ENCODE measurements around the gene TH.

The TH gene

DNA sequence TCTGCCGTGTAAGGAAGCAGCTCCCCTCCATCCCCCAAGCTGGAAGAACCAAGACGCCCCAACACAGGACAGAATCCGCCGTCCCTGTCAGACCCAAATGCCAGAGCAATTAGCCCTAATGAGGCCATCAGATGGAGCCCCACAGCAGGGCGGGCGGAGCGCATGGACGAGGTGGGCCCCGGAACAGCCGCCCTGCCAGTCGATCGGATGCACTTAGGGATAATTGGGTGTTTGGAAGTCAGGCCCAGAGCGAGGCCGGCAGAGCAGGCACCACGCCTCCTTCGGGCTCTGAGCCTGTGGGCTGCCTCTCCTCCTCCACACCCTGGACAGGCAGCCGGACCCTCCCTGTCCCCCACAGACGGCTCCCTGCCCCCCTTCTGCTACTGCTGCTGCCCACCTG is 5.5 kb upstream of the TH start:
- no peak for DNase-seq

DNA sequence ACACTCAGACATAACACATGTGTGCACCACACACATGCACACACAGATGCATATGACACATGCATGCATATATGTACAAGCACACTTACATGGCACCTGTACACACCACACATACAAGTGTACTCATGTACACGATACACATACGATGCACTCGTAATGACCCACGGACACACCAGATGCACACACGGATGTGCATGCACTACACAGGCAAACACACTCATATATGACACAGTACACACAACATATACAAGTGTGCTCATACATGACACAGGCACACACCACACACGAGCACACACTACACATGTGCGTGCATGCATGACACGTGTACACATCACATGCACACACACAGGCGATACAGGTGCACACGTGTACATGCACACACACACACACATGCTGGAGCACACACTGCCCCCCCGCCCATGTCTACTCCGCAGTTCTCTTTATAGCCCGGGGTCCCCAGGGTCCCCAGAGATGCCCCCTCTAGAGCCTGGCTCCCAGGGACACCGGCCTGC is 4.8 kb upstream of the TH start:
- no peak for DNase-seq

DNA sequence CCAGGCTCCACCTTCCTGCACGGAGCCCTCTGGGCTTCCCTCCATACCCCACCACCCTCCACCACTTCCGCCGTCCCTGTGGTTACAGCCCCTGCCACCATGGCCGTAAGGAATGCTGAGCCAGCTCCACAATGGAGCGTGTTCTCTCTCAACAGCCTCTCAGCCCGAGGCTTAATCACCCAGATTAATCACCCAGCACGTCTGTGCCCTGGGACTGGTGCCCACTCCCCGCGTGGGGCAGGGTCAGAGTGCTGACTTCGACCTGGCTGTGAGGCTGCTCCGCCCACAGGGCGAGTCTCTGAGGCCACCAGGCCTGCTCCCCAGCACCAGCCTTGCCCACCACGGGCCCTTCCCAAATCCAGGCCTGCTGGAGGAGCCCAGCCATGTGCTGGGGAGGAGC is 4.0 kb upstream of the TH start:
- DNase-seq = no peak

DNA sequence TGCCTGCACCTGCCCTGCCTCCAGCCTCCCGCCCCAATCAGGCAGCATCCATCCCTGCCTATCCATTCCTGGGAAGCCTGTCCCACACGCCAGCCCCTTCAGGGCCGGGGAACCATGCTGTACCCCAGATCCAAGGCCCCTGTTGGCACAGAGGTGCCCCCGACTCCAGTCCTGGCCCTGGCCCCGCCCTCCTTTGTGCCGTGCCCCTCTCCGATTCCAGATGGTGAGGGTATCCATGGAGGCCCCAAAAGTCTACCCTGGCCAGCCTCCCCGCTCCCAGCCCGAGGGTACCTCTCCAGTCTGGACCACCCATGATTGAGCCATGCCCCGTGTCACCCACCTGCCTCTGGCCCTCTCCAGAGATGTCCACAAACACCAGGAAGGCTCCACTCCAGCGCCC is 2.7 kb upstream of the TH start:
- DNase-seq = no peak

DNA sequence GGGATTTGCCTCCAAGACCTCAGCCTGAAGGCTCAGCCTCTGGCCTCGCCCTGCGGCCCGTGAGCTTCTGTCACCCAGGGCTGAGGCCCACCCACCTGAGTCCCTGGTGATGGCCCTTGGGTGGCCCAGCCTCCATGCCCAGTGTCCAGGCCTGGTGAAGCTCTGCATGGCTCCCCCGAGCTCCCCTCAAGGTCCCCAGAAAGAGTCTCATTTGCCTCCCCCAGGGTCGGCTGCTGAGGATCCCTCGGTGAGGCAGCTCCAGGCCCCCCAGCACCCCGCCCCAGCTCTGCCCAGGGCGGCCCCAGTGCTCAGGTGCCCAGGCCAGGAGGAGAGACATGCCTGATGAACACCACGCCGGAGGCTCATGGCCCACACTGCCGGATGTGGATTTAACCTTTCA is 2.1 kb upstream of the TH start:
- DNase-seq = no peak

DNA sequence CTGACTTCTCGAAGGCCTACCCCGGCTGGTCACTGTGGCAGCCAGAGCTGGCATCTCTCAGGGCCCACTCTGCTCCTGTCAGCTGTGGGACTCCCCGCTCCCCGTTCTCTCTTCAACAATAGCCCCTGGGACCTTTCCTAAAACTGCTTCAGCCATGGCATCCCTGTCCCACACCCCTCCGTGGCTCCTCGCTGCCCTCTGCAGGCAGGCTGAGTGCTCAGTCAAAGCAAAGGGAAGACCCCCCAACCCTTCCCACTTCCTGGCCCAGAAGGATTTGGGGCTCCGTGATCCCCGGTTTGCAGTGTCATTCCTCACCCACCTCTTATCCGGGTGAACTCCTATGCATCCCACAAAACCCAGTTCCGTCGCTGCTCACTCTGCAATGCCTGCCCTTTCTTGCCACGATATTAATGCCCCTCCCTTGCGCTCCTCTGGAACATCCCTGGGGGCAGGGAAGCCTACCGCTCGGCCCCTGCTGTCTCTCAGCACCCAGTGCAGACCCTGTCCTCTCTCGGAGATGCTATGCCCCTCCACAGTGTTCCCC is 1.6 kb upstream of the TH start:
- no peak for DNase-seq

DNA sequence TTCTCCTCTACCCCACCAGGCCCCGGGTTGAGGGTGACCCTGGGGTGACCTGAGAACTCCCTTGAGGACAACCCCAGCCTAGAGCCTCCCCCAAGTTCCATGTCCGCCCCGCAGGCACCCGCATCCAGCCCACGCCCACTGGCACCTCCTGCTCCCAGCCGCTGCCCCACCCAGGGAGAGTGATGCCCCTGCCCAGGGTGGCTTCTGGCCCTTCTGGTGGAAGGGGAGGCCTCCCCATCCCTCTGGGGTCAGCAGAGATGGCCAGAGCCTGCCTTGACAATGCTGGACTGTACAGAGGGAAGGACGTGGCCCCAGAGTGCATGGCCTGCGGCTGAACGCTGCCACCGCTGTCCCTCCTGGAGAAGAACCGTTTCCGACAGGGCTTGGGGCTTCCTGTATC is 1.1 kb upstream of the TH start:
- DNase-seq = no peak

DNA sequence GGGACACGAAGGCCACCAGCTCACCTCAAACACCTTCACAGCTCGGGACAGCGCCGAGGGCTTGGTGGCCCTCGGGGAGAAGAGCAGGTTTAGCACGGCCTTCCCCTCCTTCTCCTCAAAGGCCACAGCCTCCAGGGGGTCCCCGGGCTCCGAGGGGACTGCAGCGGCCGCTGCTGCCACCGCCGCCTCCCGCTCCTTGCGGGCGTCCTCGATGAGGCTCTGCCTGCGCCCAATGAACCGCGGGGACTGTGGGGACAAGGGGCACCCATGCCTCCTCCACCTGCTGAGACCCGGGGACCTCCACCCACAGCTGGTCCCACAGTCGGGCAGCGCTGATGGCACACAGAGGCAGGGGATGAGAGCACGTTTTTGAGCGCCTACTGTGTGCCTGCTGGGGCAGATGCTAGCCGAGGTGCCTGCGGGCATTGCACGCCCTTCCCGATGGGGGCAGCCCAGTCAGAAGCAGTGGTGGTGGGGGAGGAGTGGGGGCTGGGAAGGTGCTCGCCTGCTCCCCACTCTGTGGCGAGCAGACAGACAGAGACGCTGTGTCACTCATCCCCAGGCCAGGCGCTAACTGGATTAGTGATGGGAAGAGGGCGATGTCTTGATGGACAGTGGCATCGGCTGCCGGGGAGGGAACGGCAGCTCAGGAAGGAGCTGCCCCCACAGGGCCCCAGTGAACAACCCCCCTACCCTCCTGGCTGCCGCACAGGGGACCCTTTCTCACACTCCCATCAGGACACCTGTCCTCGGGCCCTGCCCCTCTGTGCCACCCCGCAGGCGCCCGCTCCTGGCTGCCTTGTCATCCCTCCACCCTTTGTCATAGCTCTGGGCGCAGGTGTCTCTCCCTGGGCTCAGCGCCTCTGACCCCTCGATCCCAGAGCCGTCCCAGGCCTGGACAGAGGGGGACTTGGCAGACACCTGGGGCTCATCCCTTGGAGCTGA is 1.7 kb downstream of the TH start:
- DNase-seq = no peak

DNA sequence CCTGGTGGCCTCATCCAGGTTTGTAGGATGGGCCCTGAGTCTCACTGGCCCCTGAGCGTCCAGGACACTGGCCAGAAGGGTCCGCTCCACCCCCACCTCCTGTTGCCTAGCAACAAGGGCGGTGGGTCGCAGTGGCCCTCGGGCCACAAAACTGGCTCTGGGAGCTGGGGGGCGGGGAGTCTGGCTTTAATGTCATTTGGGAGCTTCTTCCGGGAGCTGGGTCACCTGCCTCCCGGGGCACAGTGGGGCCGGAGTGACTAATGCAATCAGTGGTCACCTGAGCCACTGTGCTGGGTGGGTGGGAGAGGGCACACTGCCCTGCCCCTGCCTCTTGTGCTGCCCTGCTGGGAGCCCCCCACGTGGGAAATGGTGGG is 2.6 kb downstream of the TH start:
- DNase-seq = no peak

DNA sequence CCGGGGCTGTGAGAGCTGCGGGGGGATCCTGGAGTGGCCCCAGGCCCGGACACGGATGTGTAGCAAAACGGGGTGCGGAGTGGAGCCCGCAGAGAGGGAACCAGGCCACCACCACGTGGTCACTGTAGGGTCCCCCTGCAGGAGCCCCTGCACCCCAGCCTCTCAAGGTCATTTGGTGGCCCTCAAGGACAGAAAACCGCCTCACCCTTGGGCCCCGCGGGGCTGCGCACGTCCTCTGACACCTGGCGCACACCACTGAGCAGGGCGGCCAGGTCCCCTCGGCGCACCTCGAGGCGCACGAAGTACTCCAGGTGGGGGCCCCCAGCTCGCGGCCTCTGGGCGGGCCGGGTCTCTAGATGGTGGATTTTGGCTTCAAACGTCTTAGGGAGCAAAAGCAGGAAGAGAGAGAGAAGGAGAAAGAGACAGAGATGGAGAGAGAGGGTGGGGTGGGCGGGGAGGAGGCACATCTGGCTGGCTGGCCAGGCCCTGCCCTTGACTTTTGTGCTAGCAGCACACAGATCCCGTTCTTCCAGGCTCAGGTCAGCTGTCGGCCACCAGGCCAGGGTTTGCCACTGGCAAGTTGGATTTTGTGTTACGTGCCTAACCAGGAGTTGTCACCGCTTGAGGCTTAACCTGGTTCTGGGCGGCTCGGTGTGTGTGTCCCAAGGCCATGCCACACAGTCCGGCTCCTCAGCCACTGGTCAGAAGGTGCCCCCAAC is 3.2 kb downstream of the TH start:
- no peak for DNase-seq

DNA sequence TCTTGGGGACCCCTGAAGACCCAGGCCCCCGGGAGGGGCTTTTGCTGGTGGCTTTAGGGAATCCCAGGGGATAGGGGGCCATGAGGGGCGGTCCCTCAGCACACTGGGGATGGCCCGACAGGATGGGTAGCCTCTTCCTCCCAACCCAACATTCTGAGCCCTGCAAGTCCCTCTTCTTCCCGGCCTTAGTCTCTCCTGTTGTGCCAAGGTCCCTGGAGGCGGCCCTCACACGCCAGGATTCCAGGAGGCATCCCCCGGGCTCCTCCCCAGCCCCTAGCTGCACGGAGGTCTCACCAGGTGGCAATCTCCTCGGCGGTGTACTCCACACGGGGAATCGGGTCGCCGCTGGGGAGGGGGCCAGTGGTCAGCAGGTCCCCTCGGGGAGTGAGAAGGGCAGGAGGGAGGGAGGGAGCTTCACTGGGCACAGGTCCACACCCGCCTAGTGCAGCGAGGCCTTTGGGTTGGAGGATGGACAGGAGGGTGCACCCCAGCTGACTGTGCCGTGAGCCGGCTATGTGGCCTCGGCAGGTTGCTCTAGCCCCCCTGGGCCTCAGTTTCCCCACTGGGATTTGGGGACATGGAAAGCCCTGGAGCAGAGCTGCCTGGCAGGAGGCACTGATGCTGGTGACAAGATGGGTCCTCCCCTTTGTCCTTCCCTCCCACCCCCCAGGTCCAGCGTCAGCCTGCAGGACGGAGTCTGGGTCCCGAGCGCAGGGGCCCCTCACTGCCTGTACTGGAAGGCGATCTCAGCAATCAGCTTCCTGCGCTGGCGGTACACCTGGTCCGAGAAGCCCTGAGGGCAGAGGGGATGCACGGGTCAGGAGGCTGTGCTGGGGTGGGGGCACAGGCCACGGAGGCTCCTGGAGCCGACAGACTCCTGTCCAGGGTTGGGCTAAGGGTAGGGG is 4.2 kb downstream of the TH start:
- DNase-seq = no peak

DNA sequence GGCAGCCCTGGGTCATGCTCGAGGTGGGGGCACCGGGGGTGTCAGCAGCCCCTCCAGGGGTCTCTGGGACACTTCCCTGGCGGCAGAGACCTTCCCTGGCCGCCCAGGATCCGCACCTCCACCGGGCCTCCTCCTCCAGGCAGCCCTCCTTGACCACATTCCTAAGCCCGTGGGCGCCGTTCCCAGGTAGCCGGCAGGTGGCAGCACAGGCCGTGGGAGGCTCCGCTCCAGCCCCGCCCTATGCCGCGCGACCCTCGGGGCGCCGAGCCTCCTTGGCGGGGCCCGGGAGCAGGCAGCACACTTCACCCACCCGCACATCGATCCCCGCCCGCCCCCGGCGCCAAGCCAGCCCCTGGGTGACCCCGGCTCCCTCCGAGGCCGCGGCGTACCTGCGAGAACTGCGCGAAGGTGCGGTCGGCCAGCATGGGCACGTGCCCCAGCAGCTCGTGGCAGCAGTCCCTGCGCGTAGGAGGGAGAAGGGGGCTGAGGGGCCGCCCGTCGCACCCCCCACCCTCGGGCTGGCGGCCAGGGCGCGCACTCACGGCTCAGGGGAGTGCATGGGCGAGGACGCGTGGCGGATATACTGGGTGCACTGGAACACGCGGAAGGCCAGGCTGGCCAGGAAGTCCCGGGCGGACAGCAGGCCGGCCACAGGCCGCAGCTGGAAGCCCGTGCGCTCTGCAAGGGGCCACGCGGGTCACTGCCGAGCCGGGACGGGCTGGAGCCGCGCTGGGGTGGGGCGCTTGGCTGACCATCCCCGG is 5.3 kb downstream of the TH start:
- DNase-seq = no peak

DNA sequence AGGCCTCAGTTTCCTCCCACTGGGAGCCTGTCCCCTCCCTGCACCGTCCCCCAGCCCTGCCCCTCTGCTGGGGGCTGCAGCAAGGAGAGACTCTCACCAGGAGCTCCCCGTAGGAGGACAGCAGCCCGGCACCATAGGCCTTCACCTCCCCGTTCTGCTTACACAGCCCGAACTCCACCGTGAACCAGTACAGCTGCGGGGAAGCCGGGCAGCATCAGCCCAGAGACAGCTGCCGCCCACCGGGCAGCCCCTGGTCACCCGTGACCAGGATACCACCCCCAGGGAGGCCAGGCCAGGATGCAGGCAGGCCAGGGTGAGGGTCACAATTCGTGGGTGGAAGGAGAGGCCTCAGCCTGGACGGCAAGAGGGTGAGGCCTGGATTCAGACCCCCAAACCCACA is 6.0 kb downstream of the TH start:
- DNase-seq = no peak

DNA sequence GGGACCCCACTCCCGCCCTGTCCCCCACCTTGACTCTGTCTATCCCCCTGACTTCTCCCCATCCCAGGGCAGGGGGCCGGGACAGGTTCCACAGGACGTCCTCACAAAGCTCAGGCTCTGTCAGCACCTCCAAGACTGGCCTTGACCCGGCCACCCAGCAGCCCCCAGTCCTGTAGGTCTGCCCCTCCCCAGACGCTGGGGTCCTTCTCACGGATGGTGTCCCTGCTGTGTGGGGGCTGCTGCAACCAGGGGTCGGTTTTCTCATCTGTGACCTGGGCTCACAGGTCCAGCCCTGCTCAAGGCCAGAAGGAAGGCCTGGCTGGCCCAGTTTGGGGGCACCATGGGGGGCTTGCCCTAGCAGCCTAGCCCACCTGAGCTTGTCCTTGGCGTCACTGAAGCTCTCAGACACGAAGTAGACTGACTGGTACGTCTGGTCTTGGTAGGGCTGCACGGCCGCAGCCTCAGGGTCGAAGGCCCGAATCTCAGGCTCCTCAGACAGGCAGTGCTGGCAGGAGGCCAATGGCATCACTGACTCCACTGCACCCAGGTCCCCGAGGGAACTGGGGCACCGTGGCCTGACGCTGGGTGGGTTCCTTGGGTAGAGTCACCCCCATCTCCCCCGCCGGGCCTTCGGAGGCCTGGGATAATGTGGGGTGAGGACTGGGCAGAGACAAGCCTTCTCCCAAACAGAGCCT is 6.6 kb downstream of the TH start:
- DNase-seq = no peak

DNA sequence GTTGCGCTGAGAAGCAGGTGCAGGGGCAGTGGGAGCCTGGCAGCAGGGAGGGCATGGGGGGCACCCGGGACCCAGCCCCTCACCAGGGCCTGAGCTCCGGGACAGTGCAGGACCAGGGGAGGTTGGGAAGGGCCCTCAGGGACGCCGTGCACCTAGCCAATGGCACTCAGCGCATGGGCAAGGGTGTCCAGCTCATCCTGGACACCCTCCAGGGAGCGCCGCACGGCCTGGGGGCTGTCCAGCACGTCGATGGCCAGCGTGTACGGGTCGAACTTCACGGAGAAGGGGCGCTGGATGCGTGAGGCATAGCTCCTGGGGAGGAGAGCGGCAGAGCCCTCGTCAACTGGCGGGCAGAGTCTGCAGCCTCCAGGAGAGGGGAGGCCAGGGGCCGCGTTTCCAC is 7.5 kb downstream of the TH start:
- DNase-seq = no peak

DNA sequence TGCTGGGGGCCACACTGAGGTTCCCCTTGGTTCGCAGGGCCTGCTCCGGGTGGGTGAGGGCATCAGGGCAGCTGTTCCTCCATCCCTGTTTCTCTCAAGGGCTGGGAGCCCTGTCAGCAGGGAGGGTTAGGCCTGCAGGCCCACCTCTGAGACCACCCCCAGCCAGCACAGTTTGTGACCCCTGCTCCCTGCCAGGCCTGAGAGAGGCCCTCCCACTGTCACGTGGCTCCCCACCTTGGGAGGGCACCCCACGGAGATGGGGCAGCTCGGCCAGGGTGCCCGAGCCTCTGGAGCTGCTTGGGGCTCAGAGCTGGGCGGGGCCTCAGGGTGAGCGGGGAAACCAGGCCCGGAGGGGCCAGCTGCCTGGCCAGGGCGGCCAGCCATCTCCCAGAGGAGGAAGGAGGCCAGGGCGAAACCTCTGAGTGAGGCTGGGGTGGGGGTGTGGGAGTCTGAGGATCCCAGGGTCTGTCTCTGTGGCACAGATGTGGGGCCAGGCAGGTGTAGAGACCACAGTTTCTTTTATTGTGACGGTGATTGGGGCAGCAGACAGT is 8.1 kb downstream of the TH start:
- DNase-seq = no peak

DNA sequence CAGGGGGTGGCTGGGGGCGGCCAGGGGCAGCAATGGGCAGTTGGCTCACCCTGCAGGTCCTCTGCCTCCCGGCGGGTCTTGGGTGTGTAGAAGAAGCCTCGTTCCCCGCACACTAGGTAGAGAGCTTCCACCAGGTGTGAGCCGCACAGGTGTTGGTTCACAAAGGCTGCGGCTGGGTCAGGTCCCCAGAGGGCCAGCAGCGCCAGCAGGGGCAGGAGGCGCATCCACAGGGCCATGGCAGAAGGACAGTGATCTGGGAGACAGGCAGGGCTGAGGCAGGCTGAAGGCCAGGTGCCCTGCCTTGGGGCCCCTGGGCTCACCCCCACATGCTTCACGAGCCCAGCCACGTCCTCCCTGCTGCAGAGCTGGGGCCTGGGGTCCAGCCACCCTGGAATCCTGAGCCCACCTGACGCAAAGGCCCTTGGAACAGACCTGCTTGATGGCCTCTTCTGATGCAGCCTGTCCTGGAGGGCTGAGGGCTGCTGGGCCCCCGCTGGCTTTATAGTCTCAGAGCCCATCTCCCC is 10.8 kb downstream of the TH start, which contains the start of gene INS:
INS (minus strand) TSS at position 474 of the 524 bp plus-strand sequence; CDS start at position 236, 238 bp downstream.
- no peak for DNase-seq

DNA sequence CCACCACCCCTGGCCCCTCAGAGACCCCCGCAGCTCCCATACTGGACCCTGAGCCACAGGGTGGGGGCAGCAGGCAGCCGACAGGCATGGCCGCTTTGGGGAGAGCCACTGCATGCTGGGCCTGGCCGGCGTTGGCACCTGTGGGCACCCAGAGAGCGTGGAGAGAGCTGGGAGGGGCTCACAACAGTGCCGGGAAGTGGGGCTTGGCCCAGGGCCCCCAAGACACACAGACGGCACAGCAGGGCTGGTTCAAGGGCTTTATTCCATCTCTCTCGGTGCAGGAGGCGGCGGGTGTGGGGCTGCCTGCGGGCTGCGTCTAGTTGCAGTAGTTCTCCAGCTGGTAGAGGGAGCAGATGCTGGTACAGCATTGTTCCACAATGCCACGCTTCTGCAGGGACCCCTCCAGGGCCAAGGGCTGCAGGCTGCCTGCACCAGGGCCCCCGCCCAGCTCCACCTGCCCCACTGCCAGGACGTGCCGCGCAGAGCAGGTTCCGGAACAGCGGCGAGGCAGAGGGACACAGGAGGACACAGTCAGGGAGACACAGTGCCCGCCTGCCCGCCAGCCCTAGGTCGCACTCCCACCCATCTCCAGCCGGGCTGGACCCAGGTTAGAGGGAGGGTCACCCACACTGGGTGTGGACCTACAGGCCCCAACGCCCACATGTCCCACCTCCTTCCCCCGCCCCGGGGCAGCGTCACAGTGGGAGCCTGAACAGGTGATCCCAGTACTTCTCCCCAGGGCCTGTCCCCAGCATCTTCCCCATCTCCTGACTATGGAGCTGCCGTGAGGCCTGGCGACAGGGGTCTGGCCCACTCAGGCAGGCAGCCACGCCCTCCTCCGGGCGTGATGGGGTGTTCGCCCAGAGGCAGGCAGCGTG is 11.8 kb downstream of the TH start:
- DNase-seq = no peak

DNA sequence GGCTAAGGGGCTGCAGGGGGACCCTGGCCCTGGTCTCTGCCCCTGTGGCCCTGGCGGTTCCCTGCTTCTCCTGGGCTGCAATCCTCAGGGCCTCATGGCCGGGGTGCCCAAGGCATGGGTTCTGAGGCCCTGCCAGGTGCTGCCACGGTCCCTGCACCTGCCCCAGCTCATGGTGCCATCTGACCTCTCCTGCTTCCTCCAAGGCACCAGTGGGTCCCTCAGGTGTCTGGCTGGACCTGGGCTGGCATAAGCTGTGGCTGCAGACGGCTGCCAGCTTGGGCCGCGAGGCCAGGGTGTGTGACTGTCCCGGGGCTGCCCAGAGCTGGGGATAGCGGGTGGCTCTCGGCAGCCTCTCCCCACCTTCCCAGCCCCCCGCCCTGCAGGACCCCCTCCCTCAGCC is 12.6 kb downstream of the TH start:
- no peak for DNase-seq

DNA sequence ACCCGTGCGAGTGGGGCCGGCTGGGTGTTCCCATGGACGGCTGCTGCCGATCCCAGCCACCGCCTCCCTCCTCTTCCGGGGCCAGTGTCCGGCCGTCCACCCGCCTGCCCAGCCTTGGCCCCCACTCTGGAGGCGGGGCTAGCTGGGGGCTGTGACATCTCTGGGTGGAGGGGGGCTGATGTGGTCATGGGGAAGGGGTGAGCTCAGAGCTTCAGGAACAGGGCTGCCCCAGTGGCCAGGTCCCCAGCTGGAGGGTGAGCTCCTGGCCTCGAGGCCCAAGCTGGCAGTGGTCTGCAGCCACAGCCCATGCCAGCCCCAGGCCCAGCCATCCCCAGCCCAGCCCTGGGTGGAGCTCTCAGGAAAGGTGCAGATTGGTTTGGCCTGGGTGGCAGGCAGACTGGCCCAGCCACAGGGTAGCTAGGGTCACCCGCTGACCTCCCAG is 13.3 kb downstream of the TH start:
- no peak for DNase-seq
